GM12891 (cell line): Measurements from ENCODE around the gene NKAPL.

Source experiments
- PAX5 ChIP-seq: IDR thresholded peaks from 2 replicates; pipeline ENCODE4 v1.6.1; 2011; ENCODE audit warnings: low read length, moderate library complexity, mild to moderate bottlenecking; ENCODE audit not compliant: insufficient read depth, severe bottlenecking
- POLR2A ChIP-seq: IDR thresholded peaks from 2 replicates; pipeline ENCODE4 v1.6.1; 2011; ENCODE audit warnings: low read depth, low read length, control low read depth
- POLR2AphosphoS5 ChIP-seq: IDR thresholded peaks from 2 replicates; pipeline ENCODE4 v1.6.1; 2011; ENCODE audit warnings: low read depth, low read length, control low read depth
- POU2F2 ChIP-seq: IDR thresholded peaks from 2 replicates; pipeline ENCODE4 v1.6.1; 2011; ENCODE audit warnings: low read depth, mild to moderate bottlenecking, control low read depth, low read length, moderate library complexity
- TAF1 ChIP-seq: IDR thresholded peaks from 2 replicates; pipeline ENCODE4 v1.6.1; 2011; ENCODE audit warnings: low read depth, low read length, control low read depth

DNA sequence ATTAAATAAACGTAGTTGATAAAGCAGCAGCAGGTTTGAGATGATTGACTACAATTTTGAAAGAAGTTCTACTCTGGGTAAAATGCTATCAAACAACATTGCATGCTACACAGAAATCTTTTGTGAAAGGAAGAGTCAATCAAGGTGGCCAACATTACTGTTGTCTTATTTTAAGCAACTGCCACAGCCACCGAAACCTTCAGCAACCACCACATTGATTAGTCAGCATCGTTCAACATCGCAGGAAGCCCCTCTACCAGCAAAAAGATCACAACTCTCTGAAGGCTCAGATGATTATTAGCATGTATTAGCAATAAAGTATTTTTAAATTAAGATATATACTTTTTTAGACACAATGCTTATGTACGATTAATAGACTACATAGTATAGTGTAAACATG, 36.2 kb downstream of the NKAPL start:
- TF ChIP-seq POLR2A (no peak), POLR2AphosphoS5 (no peak), TAF1 (no peak), PAX5 (no peak), POU2F2 (no peak)
